Activated CD8-positive, alpha-beta T cell treated with anti-CD3 and anti-CD28 coated beads, Interleukin-2, amount 10 ng/mL, durations not matched to agents 7 days and 5 days (primary cell): ENCODE measurements around the gene PAQR4. TPM values are rescaled to one million over a fixed set of nuclear protein-coding genes. Genes with fewer than 3 reads are reported as not detected.

Experiments used
- ATAC-seq: fragments of 150-1000 bp; cut with Tn5 transposase; one replicate; pipeline ENCODE4 v1.10.0; 2021; ENCODE audit warnings: moderate library complexity
- CTCF ChIA-PET: fragments of 350-600 bp; sonication (Branson Sonifier 250); formaldehyde crosslinking; loops from one replicate; lab custom pipeline; 2021; ENCODE audit warnings: antibody characterized with exemption; lab: Charles Lee
- POLR2A ChIA-PET: fragments of 350-600 bp; sonication (Branson Sonifier 250); formaldehyde crosslinking; loops from one replicate; lab custom pipeline; 2021; ENCODE audit warnings: antibody characterized with exemption; lab: Charles Lee
- DNase-seq: peaks from one replicate; pipeline ENCODE4 v3.0.0-alpha.2; 2020
- H3K27ac Mint-ChIP-seq: one replicate; pipeline ENCODE4 v1.8.0; 2021; ENCODE audit warnings: mild to moderate bottlenecking, mixed read lengths
- H3K27me3 Mint-ChIP-seq: one replicate; pipeline ENCODE4 v1.8.0; 2021; ENCODE audit warnings: low read depth, mixed read lengths
- H3K36me3 Mint-ChIP-seq: one replicate; pipeline ENCODE4 v1.8.0; 2021; ENCODE audit warnings: low read depth, mixed read lengths
- H3K4me1 Mint-ChIP-seq: one replicate; pipeline ENCODE4 v1.8.0; 2021; ENCODE audit warnings: low read depth, mixed read lengths
- H3K4me3 Mint-ChIP-seq: one replicate; pipeline ENCODE4 v1.8.0; 2021; ENCODE audit warnings: mild to moderate bottlenecking, mixed read lengths
- H3K9me3 Mint-ChIP-seq: one replicate; pipeline ENCODE4 v1.8.0; 2022; ENCODE audit warnings: mixed read lengths; ENCODE audit not compliant: insufficient read depth
- total RNA-seq, 2 experiments: library from RNA; stranded (reverse); gene quantifications; one replicate each; pipeline ENCODE4 v1.2.3, GENCODE V29; 2021

Gene PAQR4
- total RNA-seq, 2 experiments from 2014 or later = 53.6 to 57.7 TPM

- no peak for ATAC-seq
- Mint-ChIP-seq H3K27me3 (peaks cover 25% of the 10 kb centered on the region), H3K9me3 (no peaks in the 10 kb centered on the region), H3K36me3 (no peaks in the 10 kb centered on the region), H3K4me3 (no peak overlapping the region), H3K4me1 (peaks cover 11% of the 10 kb centered on the region), H3K27ac (no peak overlapping the region)
- POLR2A ChIA-PET = no interaction called here
- CTCF ChIA-PET = interaction anchor here (1.9 to 2.2 kb wide), 2 partner anchors 11 to 32 kb away, joined by 7 to 9 read pairs; partner anchors contain the start of gene PAQR4
- DNase-seq = no peak
Observed at GRCh38 chr16:2959206-2959605, 9.9 kb upstream of the PAQR4 start.

GRCh38 chr16:2960183-2961010, 8.8 kb upstream of the PAQR4 start:
- peaks cover 16% of the 10 kb centered on the region for H3K4me1 Mint-ChIP-seq
- ChIA-PET POLR2A (interaction anchor here (1.0 kb wide), 1 partner anchor 9 kb away, joined by 3 read pairs; the partner anchor contains the start of gene PAQR4), CTCF (interaction anchor here (1.2 to 2.2 kb wide), 3 partner anchors 9 to 41 kb away, joined by 4 to 9 read pairs (median 7); partner anchors contain the start of gene PAQR4)
- DNase-seq = no peak
- H3K36me3 Mint-ChIP-seq = no peaks in the 10 kb centered on the region
- ATAC-seq = no peak
- H3K27me3 Mint-ChIP-seq = peaks cover 28% of the 10 kb centered on the region
- H3K9me3 Mint-ChIP-seq = no peaks in the 10 kb centered on the region
- no peak overlapping the region for H3K27ac Mint-ChIP-seq
- no peak overlapping the region for H3K4me3 Mint-ChIP-seq

GRCh38 chr16:2962334-2963073, 6.6 kb upstream of the PAQR4 start:
- Mint-ChIP-seq H3K4me3 (no peak overlapping the region), H3K9me3 (no peaks in the 10 kb centered on the region), H3K27me3 (peaks cover 31% of the 10 kb centered on the region), H3K27ac (no peak overlapping the region), H3K4me1 (peaks cover 23% of the 10 kb centered on the region), H3K36me3 (no peaks in the 10 kb centered on the region)
- DNase-seq = no peak
- ChIA-PET CTCF (interaction anchor here (0.9 to 1.6 kb wide), 8 partner anchors 9 to 96 kb away, joined by 3 to 5 read pairs (median 4); partner anchors contain the start of gene PKMYT1), POLR2A (interaction anchor here (1.3 kb wide), 1 partner anchor 18 kb away, joined by 3 read pairs; the partner anchor contains the start of gene PKMYT1)
- no peak for ATAC-seq

- Mint-ChIP-seq H3K36me3 (no peaks in the 10 kb centered on the region), H3K9me3 (no peaks in the 10 kb centered on the region), H3K4me3 (no peak overlapping the region), H3K27me3 (peaks cover 35% of the 10 kb centered on the region), H3K27ac (no peak overlapping the region), H3K4me1 (peaks cover 28% of the 10 kb centered on the region)
- POLR2A ChIA-PET = interaction anchor here (1.3 kb wide), 1 partner anchor 17 kb away, joined by 3 read pairs; the partner anchor contains the start of gene PKMYT1
- DNase-seq = no peak
- CTCF ChIA-PET = interaction anchor here (1.3 to 1.5 kb wide), 5 partner anchors 10 to 95 kb away, joined by 3 to 4 read pairs (median 4); no protein-coding TSS in a partner anchor
- no peak for ATAC-seq
Observed at GRCh38 chr16:2963074-2963722, 6.0 kb upstream of the PAQR4 start.

GRCh38 chr16:2963723-2964474, 5.2 kb upstream of the PAQR4 start, which contains the start of gene KREMEN2:
TSS of gene KREMEN2 (plus strand) at chr16:2964275. CDS start at chr16:2964521, 246 bp downstream.
- Mint-ChIP-seq H3K4me3 (peak within 1 kb of the TSS; percentile 61), H3K27ac (no peak within 1 kb of the TSS), H3K9me3 (no peaks in the 10 kb centered on the region), H3K27me3 (peaks cover 38% of the 10 kb centered on the region), H3K36me3 (no peaks in the 10 kb centered on the region), H3K4me1 (peaks cover 34% of the 10 kb centered on the region)
- ATAC-seq = no peak
- DNase-seq = no peak
- ChIA-PET POLR2A (interaction anchor here (1.3 kb wide), 1 partner anchor 16 kb away, joined by 3 read pairs; the partner anchor contains the start of gene PKMYT1), CTCF (interaction anchor here (1.1 to 2.2 kb wide), 3 partner anchors 37 to 95 kb away, joined by 4 to 10 read pairs (median 4); no protein-coding TSS in a partner anchor)

GRCh38 chr16:2964475-2965336, 4.4 kb upstream of the PAQR4 start:
- POLR2A ChIA-PET = interaction anchor here (0.6 kb wide), 1 partner anchor 15 kb away, joined by 3 read pairs; the partner anchor contains the start of gene PKMYT1
- H3K9me3 Mint-ChIP-seq = no peaks in the 10 kb centered on the region
- peak; percentile 73 for DNase-seq
- peak overlapping the region; percentile 34 for H3K4me3 Mint-ChIP-seq
- ATAC-seq = peak; percentile 31
- H3K4me1 Mint-ChIP-seq = peaks cover 34% of the 10 kb centered on the region
- H3K36me3 Mint-ChIP-seq = no peaks in the 10 kb centered on the region
- H3K27me3 Mint-ChIP-seq = peaks cover 38% of the 10 kb centered on the region
- CTCF ChIA-PET = interaction anchor here (0.9 to 2.2 kb wide), 3 partner anchors 14 to 67 kb away, joined by 3 to 10 read pairs (median 4); no protein-coding TSS in a partner anchor
- no peak overlapping the region for H3K27ac Mint-ChIP-seq

GRCh38 chr16:2966043-2966807, 2.9 kb upstream of the PAQR4 start:
- Mint-ChIP-seq H3K36me3 (peaks cover 4% of the 10 kb centered on the region), H3K27ac (no peak overlapping the region), H3K4me1 (peaks cover 43% of the 10 kb centered on the region), H3K9me3 (no peaks in the 10 kb centered on the region), H3K27me3 (peaks cover 34% of the 10 kb centered on the region), H3K4me3 (no peak overlapping the region)
- POLR2A ChIA-PET = interaction anchor here (2.0 kb wide), 1 partner anchor 14 kb away, joined by 16 read pairs; the partner anchor contains the start of gene PKMYT1
- DNase-seq (no peak), ATAC-seq (no peak)
- CTCF ChIA-PET = interaction anchor here (0.6 to 2.2 kb wide), 3 partner anchors 12 to 284 kb away, joined by 3 to 10 read pairs (median 3); partner anchors contain the start of gene KCTD5

GRCh38 chr16:2966808-2967191, 2.3 kb upstream of the PAQR4 start:
- ChIA-PET CTCF (no interaction called here), POLR2A (interaction anchor here (2.0 kb wide), 1 partner anchor 14 kb away, joined by 16 read pairs; the partner anchor contains the start of gene PKMYT1)
- H3K27me3 Mint-ChIP-seq = peaks cover 32% of the 10 kb centered on the region
- no peak overlapping the region for H3K4me3 Mint-ChIP-seq
- ATAC-seq = no peak
- peaks cover 44% of the 10 kb centered on the region for H3K4me1 Mint-ChIP-seq
- DNase-seq = no peak
- H3K36me3 Mint-ChIP-seq = peaks cover 4% of the 10 kb centered on the region
- H3K9me3 Mint-ChIP-seq = no peaks in the 10 kb centered on the region
- no peak overlapping the region for H3K27ac Mint-ChIP-seq

GRCh38 chr16:2967211-2967631, 1.9 kb upstream of the PAQR4 start:
- peaks cover 8% of the 10 kb centered on the region for H3K36me3 Mint-ChIP-seq
- no peak for DNase-seq
- peaks cover 48% of the 10 kb centered on the region for H3K4me1 Mint-ChIP-seq
- no peak overlapping the region for H3K4me3 Mint-ChIP-seq
- H3K27ac Mint-ChIP-seq = no peak overlapping the region
- ATAC-seq = no peak
- H3K9me3 Mint-ChIP-seq = no peaks in the 10 kb centered on the region
- POLR2A ChIA-PET = interaction anchor here (2.0 kb wide), 1 partner anchor 13 kb away, joined by 16 read pairs; the partner anchor contains the start of gene PKMYT1
- peaks cover 28% of the 10 kb centered on the region for H3K27me3 Mint-ChIP-seq
- CTCF ChIA-PET = no interaction called here
